Cardiac muscle cell (in vitro differentiated cells and primary cell): ENCODE results near the gene OR5K2. TPM values are rescaled to one million over a fixed set of nuclear protein-coding genes. Genes with fewer than 3 reads are reported as not detected.

ENCODE experiments used
- polyA plus RNA-seq: library from polyadenylated mRNA; unstranded; fragments of >200 nt; fragmentation: Nextera tagmentation; extraction: Ambion mirVana; gene quantifications from 2 replicates; pipeline ENCODE4 v1.2.1, GENCODE V29; 2016
- total RNA-seq: library from RNA; depleted of rRNA; stranded (reverse); fragments of >200 nt; gene quantifications from 2 replicates; pipeline ENCODE4 v1.2.3, GENCODE V29; 2016

The OR5K2 gene
- total and polyA plus RNA-seq, 2 experiments from 2014 or later: not detected

Other genes starting within 250 kb of the OR5K2 start
- gene OR5H6, start 233.4 kb upstream of the OR5K2 start, total RNA-seq: not detected in 2 replicates
- not detected in 2 replicates for gene OR5H6, start 233.4 kb upstream of the OR5K2 start, polyA plus RNA-seq
- not detected in 2 replicates for gene OR5H2, start 215.2 kb upstream of the OR5K2 start, total RNA-seq
- gene OR5H2, start 215.2 kb upstream of the OR5K2 start, polyA plus RNA-seq: not detected in 2 replicates
- not detected in 2 replicates for gene OR5K4, start 143.8 kb upstream of the OR5K2 start, total RNA-seq
- not detected in 2 replicates for gene OR5K4, start 143.8 kb upstream of the OR5K2 start, polyA plus RNA-seq
- gene OR5K3, start 107.0 kb upstream of the OR5K2 start, total RNA-seq: not detected in 2 replicates
- gene OR5K3, start 107.0 kb upstream of the OR5K2 start, polyA plus RNA-seq: not detected in 2 replicates
- gene OR5K1, start 34.5 kb upstream of the OR5K2 start, total RNA-seq: not detected in 2 replicates
- gene OR5K1, start 34.5 kb upstream of the OR5K2 start, polyA plus RNA-seq: not detected in 2 replicates
- 70.1 and 83.9 TPM in 2 replicates for gene CLDND1, start 25.2 kb downstream of the OR5K2 start, total RNA-seq
- gene CLDND1, start 25.2 kb downstream of the OR5K2 start, polyA plus RNA-seq: 59.6 and 81.4 TPM in 2 replicates
- gene GPR15, start 34.3 kb downstream of the OR5K2 start, total RNA-seq: not detected in 2 replicates
- not detected in 2 replicates for gene GPR15, start 34.3 kb downstream of the OR5K2 start, polyA plus RNA-seq
- 37.3 and 45.0 TPM in 2 replicates for gene CPOX, start 95.9 kb downstream of the OR5K2 start, total RNA-seq
- gene CPOX, start 95.9 kb downstream of the OR5K2 start, polyA plus RNA-seq: 10.5 and 12.0 TPM in 2 replicates